Duodenal mucosa (tissue), 2 donors: ENCODE data around the gene IFNA1.
"Not testable (repeated sequence)": the region's sequence is repeated elsewhere in the genome, so short reads cannot be mapped to it uniquely, and the experiment has no call there.

Source experiments
- H3K27ac ChIP-seq: one replicate; pipeline ENCODE4 v1.7.0; 2013; ENCODE audit warnings: low read depth, low read length
- H3K27me3 ChIP-seq, 2 donors: one replicate each; pipeline ENCODE4 v1.7.0; 2013; ENCODE audit warnings: low read length in 2 of 2, control low read depth in 1 of 2; ENCODE audit not compliant: insufficient read depth in 2 of 2, control insufficient read depth in 1 of 2
- H3K36me3 ChIP-seq, 2 donors: one replicate each; pipeline ENCODE4 v1.7.0; 2013; ENCODE audit warnings: low read length in 2 of 2, control low read depth in 1 of 2; ENCODE audit not compliant: insufficient read depth in 2 of 2, control insufficient read depth in 1 of 2
- H3K4me1 ChIP-seq, 2 donors: one replicate each; pipeline ENCODE4 v1.7.0; 2013; ENCODE audit warnings: low read length in 2 of 2, control low read depth in 1 of 2; ENCODE audit not compliant: insufficient read depth in 2 of 2, control insufficient read depth in 1 of 2
- H3K4me3 ChIP-seq, 2 donors: one replicate each; pipeline ENCODE4 v1.7.0; 2013; ENCODE audit warnings: low read length in 2 of 2, low read depth in 1 of 2
- H3K9ac ChIP-seq, 2 donors: one replicate each; pipeline ENCODE4 v1.7.0; 2013; ENCODE audit warnings: low read length in 2 of 2, low read depth in 1 of 2
- H3K9me3 ChIP-seq, 2 donors: one replicate each; pipeline ENCODE4 v1.7.0; 2013; ENCODE audit warnings: low read length in 2 of 2, control low read depth in 1 of 2; ENCODE audit not compliant: control insufficient read depth in 1 of 2

IFNA1 gene

DNA sequence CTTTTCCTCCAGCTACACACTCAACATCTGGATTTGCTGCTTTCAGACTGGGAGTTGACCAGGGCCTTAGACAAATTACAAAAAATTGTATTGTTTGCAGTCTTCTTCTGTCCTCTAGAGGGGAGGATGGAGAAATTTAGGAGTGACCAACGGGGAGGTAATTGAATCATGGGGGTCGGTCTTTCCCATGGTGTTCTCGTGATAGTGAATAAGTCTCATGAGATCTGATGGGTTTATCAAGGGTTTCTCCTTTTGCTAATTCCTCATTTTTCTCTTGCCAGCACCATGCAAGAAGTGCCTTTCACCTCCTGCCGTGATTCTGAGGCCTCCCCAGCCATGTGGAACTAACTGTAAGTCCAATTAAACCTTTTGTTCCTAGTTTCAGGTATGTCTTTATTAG is 27.1 kb upstream of the IFNA1 start:
- Histone ChIP-seq H3K36me3 (no peaks in the 10 kb centered on the region), H3K27me3 (peaks cover 3 to 4% of the 10 kb centered on the region in 2 donors), H3K4me3 (no peak overlapping the region), H3K27ac (no peak overlapping the region), H3K4me1 (peaks cover 0 to 3% of the 10 kb centered on the region in 2 donors), H3K9me3 (no peaks in the 10 kb centered on the region), H3K9ac (no peak overlapping the region)

DNA sequence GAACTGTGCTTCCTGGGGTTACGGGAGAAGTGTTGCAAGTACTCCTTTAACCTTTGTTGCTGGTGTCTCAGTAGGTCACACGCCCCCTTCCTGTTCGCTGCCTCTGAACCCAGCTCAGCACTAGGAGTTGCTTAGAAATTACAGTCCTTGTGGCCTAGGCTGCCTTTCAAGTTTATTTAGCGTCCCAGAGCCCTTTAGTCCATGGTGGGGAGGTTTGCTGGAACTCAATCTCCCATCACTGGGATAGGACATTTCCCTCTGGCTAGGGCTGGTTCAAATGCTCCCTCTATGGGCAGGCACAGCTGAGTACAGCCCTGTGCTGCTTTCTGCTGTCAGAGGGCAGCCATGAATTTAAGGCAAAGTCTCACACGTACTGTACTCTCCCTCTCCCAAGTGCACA is 26.6 kb upstream of the IFNA1 start:
- peaks cover 3 to 4% of the 10 kb centered on the region in 2 donors for H3K27me3 ChIP-seq
- H3K9ac ChIP-seq: no peak overlapping the region
- peaks cover 0 to 3% of the 10 kb centered on the region in 2 donors for H3K4me1 ChIP-seq
- H3K4me3 ChIP-seq: no peak overlapping the region
- no peaks in the 10 kb centered on the region for H3K9me3 ChIP-seq
- no peak overlapping the region for H3K27ac ChIP-seq
- H3K36me3 ChIP-seq: no peaks in the 10 kb centered on the region

DNA sequence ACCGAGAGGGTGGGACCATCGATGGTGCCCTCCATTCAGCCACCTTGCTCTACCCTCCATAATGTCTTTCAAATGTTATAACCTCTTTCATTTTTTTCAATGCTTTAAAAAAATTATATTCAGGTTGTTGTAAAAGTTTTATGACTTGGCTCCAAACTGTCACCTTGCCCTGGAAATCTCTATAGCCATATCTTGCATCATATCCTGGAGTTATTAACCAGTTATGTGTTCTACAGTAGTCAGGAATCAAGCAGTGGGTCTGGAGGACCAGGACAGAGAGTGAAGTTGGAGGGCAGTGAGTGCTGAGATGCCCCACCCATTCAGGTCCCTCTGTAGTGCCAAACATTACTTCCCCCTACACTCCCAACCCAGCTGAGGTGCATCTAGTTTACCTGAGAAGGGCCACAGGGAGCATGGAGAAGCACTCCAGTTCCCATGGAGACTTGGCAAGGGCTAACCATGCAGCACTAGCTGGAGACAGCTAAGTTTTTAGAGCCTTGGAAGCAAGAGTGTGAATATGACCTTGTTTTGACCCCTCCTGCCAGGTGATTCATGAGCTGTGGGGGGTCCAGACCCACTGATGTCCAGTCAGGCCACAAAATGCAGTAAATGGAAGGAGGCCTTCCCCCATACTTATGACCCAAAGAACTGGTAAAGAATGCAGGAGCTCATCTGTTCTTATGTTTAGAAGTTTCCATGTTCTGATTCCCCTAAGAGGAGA is 25.9 kb upstream of the IFNA1 start:
- peaks cover 0 to 3% of the 10 kb centered on the region in 2 donors for H3K4me1 ChIP-seq

DNA sequence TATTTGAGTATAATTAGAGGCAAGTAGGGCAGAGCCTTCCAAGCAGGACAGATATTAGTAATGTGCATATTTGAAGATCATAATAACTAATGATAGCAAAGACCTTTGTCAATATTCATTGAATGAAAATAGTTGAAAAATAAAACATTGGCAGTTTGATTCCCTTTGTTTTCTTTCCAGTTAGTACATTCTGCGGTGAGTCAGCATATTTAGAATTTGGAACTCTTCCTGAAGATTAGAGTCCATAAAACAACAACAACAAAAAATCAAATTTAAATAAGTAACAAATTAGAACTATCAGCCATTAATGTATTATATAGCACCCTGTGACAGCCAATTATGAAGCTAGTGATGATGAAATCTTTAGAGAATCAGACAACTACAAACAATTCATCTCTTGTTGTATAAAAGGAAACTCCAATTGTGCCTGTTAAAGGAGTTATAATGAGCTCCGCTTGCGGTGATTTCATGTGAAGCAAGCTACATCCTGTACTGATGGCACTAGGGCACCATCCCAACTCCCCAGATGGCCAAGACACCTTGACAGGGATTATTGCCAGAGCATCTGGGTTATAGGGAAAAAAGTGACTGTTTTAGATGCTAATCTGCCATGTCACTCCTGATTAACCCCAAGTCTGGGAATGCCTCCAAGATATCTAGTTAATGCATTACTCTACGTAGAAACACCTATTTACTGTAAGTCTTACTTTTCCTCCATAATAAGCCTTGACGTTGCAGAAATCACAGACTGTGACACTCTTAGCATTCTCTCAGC is 24.6 kb upstream of the IFNA1 start:
- no peak overlapping the region for H3K27ac ChIP-seq
- no peak overlapping the region for H3K4me3 ChIP-seq
- peaks cover 0 to 3% of the 10 kb centered on the region in 2 donors for H3K4me1 ChIP-seq
- H3K9ac ChIP-seq: no peak overlapping the region
- peaks cover 3 to 4% of the 10 kb centered on the region in 2 donors for H3K27me3 ChIP-seq
- H3K36me3 ChIP-seq: no peaks in the 10 kb centered on the region
- H3K9me3 ChIP-seq: no peaks in the 10 kb centered on the region

More for the DNA sequence above, 25.9 kb upstream of the IFNA1 start:
- no peak overlapping the region for H3K9ac ChIP-seq
- no peaks in the 10 kb centered on the region for H3K36me3 ChIP-seq
- no peak overlapping the region for H3K4me3 ChIP-seq
- H3K27me3 ChIP-seq: peaks cover 3 to 4% of the 10 kb centered on the region in 2 donors
- no peaks in the 10 kb centered on the region for H3K9me3 ChIP-seq
- H3K27ac ChIP-seq: no peak overlapping the region

DNA sequence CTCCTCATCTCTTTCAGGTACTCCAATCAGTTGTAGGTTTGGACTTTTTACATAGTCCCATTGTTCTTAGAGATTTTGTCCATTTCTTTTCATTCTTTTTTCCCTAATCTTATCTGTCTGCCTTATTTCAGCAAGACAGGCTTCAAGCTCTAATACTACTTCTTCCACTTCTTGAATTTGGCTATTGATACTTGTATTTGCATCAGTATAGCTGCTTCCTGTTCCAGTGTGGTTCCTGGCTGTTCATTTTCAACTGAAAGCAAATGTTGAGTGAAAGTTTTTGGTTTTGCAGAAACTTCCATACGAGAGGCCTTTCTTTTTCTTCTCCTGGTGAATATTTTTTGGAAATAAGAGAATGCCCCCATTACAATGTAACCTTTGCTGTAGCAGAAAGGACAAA is 12.0 kb upstream of the IFNA1 start:
- no peak overlapping the region for H3K9ac ChIP-seq

DNA sequence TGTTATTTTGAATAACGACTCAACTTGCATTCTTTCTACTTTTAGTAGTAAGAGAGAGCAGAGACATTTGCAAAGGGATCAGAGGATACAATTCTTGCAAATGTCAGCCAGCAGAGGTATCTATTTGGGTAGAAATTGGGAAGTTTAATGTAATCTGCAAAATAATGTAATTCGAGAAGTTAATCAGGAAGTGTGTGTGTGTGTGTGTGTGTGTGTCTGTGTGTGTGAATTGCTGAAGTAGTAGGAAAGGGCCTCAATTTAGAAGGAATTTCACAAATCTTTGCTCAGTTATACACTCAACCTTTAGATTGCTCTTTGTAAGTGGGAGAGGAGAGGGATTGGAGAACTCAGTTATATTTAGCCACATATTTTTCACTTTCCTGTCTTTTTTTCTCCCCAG is 11.0 kb upstream of the IFNA1 start:
- H3K27me3 ChIP-seq: peaks cover 0 to 4% of the 10 kb centered on the region in 2 donors
- H3K9ac ChIP-seq: no peak overlapping the region
- H3K27ac ChIP-seq: no peak overlapping the region
- H3K4me1 ChIP-seq: no peaks in the 10 kb centered on the region
- no peak overlapping the region for H3K4me3 ChIP-seq
- no peaks in the 10 kb centered on the region for H3K9me3 ChIP-seq
- no peaks in the 10 kb centered on the region for H3K36me3 ChIP-seq

More for the DNA sequence above, 12.0 kb upstream of the IFNA1 start:
- H3K27me3 ChIP-seq: peaks cover 0 to 4% of the 10 kb centered on the region in 2 donors
- H3K27ac ChIP-seq: no peak overlapping the region
- no peaks in the 10 kb centered on the region for H3K4me1 ChIP-seq
- no peaks in the 10 kb centered on the region for H3K36me3 ChIP-seq
- no peak overlapping the region for H3K4me3 ChIP-seq
- H3K9me3 ChIP-seq: no peaks in the 10 kb centered on the region

DNA sequence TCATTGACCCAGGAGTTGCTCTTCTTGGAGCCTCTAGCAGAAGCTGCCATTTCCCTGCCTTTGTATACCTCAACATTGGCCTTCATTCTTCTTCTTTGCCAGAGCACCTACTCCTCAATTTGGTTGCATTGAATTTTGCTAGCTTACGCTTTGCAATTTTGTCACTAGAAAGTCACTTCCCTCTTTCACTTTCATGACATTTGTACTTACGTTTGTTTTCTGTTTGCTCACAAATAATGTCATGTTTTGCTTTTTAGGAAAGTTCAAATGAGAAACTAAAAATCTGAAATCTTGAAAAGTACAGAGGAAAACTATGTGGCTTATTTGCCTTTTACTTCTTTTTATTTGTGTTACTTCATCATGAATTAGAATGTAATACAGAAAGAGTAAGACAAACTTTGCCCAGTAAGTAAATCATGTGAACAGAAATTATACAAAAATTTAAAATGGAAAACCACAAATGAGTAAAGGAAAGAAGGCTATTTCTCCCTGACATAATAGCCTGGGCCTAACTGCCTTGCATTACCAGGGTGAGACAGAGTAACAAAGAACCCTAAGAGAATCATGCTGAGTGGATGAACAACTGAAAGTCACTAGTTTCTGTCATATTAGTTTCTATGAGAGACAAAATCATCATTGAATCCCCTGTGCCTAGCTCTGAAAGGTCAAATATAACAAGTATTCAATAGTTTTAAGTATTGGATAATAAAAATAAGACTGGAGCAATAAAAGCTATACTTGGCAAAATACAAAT is 7.4 kb upstream of the IFNA1 start:
- H3K27me3 ChIP-seq: peaks cover 4% of the 10 kb centered on the region in 2 donors
- H3K9ac ChIP-seq: no peak overlapping the region
- no peaks in the 10 kb centered on the region for H3K9me3 ChIP-seq
- H3K4me3 ChIP-seq: no peak overlapping the region
- no peaks in the 10 kb centered on the region for H3K36me3 ChIP-seq
- H3K27ac ChIP-seq: no peak overlapping the region
- H3K4me1 ChIP-seq: no peaks in the 10 kb centered on the region

DNA sequence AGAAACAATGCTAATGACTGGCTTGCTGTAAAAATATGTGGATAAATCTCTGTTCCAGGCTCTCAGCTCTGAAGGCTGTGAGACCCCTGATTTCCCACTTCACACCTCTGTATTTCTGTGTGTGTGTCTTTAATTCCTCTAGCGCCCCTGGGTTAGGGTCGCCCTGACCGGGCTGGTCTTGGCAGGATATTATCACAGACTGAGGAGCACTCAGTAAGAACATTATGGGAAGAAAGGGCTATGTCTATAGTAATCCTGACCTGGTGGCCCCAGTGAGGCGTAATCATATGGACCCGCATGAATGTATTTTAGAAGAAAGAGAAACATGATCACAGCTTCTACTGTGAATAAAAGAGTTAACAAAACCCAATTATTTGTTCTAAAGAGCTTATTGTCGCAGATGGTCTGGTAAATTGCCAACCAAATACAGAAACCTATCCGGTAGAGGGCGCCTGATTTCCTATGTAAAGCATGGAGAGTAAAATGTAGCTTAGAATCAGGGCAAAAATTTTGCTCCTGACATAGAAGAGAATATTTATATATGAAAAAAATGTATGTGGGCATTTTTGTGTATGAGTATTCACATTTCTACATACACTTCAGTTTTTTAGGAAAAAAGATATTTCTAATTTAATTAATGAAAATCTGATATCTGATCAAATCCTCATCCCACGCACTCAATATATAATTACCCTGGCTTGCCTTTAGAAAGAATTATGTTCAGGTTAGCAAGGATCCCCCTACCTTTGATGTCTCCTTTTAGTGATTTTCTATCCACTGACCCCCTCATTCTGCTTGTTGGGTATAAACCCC is 5.8 kb upstream of the IFNA1 start:
- Histone ChIP-seq H3K9ac (no peak overlapping the region), H3K36me3 (no peaks in the 10 kb centered on the region), H3K4me3 (no peak overlapping the region), H3K4me1 (no peaks in the 10 kb centered on the region), H3K27ac (no peak overlapping the region), H3K9me3 (no peaks in the 10 kb centered on the region), H3K27me3 (peaks cover 4% of the 10 kb centered on the region in 2 donors)

DNA sequence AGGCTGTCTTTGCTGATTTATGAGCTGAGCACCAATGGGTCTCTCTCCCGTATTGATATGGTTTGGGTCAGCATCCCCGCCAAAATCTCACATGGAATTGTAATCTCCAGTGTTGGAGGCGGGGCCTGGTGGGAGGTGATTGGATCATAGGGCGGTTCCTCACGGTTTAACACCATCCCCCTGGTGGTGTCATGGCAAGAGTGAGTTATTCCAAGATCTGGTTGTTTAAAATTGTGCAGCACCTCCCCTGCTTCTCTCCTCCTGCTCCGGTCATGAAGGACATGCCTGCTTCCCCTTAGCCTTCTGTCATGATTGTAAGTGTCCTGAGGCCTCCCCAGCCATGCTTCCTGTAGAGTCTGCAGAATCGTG is 5.2 kb upstream of the IFNA1 start:
- H3K4me1 ChIP-seq, H3K36me3 ChIP-seq, H3K9ac ChIP-seq, H3K27ac ChIP-seq, H3K27me3 ChIP-seq, H3K9me3 ChIP-seq, H3K4me3 ChIP-seq: not testable (repeated sequence)
